ENCODE measurements around the gene STK24.

DNA sequence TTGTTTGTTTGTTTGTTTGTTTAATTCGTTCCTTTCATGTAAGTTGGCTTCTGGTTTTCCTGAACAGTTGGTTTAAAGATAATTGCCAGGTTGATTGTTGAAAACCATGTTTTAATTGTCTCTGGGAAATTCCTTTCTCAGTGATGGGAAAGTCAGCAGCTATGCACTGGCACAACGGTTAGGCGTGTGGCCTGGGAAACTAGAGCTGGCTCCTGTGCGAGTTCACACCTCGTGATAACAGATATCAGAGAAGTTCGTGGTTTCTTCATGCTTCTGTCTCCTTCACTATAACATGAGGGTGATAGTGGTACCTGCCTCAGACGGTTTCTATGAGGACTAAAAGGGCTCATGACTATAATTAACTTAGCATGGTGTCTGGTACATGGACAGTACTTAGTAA, 153.5 kb downstream of the STK24 start:
- no peak for TF ChIP-seq EP300 (IDR thresholded peaks at IDR 0.05)
- TF ChIP-seq CTCF (IDR thresholded peaks at IDR 0.05): no peak

Data from tibial nerve (tissue), 4 donors.